GM18517 (cell line): Measurements from ENCODE around the gene BRCA2.
"Not testable (repeated sequence)": the region's sequence is repeated elsewhere in the genome, so short reads cannot be mapped to it uniquely, and the experiment has no call there.

Experiments
- ATAC-seq: cut with Tn5 transposase; IDR thresholded peaks from one replicate; pipeline ENCODE4 v1.9.1; 2021; ENCODE audit warnings: mild to moderate bottlenecking, moderate library complexity; ENCODE audit not compliant: unreplicated experiment

BRCA2 gene

DNA sequence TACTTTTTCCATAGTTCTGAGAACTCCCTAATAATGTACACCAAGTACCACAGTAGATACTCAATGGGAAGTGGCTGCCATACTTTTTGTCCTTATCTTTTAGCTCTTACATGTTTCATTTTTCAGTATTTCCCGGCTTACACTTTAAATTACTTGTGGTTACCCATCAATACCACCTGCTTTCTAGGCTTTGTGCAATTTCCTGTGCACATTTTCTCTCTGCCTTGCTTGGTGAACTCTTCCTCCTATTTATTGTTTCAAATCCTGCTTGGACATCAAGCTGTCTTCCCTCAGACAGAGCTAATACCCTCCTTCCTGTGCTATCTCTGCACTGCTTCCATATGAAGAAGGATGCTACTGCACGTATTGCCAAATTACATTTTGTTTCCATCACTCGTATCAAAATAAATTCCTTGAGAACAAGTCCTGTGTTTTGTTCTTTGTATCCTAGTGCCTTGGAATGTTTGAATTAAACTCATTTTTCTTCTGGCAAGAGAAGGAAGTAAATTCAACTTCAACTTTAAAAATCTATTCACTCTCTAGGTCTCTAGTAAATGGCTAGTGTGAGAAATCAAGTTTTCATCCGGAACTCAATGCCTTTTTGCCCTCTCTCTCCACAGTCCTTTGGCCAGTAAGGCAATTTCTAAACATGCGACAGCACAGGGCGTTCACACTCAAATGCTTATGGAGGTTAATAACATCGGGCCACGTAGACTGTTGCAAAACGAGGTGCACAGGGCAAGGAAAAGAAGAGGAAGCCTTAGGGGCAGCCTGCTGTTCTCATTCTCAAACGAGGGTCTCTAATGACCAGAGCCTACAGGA lies 5.8 kb upstream of the BRCA2 start:
- ATAC-seq: peak; percentile 21

DNA sequence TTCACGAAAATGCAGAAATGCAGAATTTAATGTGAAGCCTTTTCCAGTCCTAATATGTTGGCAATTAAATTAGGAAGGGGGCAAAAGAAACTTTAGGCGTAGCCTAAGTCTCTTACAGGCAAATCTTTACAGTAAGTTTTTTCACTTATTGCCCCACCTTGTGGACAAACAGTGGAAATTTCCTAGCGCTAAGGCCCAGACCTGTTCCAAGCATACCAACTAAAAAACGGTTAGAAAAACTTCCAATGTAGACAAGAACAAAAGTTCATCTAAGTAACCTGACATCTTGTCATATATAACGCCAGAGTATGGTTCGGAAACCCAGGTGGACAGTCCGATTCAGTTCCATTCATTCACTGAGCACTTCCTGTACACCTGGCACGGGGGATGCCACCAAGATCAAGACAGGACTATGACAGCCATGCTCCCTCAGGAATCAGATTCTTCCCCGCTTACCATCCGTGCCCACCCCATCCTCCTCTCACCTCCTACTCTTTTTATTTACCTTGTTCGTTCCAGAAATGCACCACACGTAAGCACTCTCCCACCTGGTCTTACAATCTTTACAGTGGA lies 5.1 kb upstream of the BRCA2 start:
- peak; percentile 68 for ATAC-seq

DNA sequence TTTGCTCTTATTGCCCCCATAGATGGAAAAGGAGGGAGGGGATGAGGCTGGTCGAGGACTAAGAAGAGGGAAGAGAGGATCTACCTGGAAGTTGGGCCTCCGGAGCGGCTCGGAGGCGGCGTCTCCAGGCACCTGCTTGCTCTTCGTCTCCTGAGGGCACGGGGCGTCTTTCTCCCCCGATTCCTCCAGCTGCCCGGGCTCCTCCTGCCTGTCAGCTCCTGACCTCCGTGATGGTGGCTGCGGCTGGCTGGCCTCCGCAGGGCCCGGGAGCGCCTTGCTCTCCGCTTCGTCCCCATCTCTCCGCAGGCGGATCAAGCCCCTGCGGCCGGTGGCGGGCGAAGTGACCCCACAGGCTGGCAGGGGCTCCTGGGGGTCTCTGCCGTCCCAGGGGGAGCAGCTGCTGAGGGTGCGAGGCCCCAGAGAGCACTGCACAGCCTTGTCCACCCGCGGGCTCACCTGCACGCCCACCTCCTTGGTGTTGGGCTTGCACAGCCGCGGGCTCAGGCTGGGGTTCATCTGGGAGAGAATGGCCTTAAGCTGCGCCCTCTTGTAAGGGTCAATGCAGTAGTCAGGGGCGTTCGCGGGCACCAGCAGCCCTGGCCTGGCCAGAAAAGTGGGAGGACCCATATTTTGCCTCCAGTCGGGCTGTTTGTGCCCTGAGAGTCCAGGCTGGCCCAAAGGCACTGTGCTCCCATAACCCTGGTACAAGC lies 4.0 kb upstream of the BRCA2 start:
- no peak for ATAC-seq

DNA sequence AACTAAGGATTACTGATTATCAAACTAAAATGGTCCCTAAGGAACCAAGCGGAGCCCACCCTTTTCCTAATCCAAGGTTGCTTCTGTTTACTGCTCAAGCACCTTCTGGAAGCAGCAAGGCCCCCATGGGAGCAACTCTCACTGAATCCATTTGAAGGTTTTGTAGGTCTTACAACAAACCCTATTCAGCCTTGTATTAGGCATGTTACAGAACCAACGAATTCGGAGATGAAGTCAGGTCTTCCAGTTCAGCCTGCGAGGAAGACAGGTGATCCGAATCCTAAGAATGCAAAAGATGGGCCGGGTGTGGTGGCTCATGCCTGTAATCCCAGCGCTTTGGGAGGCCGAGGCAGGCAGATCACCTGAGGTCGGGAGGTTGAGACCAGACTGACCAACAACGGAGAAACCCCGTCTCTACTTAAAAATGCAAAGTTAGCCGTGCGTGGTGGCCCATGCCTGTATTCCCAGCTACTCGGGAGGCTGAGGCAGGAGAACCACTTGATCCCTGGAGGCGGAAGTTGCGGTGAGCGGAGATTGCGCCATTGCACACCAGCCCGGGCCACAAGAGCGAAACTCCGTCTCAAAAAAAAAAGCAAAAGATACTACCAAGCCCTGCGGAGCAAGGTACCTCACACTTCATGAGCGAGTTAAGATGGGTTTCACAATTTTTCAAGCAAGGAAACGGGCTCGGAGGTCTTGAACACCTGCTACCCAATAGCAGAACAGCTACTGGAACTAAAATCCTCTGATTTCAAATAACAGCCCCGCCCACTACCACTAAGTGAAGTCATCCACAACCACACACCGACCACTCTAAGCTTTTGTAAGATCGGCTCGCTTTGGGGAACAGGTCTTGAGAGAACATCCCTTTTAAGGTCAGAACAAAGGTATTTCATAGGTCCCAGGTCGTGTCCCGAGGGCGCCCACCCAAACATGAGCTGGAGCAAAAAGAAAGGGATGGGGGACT lies 754 bp upstream of the BRCA2 start:
- ATAC-seq: peak; percentile 20

DNA sequence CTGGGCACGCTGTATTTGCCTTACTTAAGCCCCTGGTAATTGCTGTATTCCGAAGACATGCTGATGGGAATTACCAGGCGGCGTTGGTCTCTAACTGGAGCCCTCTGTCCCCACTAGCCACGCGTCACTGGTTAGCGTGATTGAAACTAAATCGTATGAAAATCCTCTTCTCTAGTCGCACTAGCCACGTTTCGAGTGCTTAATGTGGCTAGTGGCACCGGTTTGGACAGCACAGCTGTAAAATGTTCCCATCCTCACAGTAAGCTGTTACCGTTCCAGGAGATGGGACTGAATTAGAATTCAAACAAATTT lies 676 bp downstream of the BRCA2 start:
- ATAC-seq: peak; percentile 65

DNA sequence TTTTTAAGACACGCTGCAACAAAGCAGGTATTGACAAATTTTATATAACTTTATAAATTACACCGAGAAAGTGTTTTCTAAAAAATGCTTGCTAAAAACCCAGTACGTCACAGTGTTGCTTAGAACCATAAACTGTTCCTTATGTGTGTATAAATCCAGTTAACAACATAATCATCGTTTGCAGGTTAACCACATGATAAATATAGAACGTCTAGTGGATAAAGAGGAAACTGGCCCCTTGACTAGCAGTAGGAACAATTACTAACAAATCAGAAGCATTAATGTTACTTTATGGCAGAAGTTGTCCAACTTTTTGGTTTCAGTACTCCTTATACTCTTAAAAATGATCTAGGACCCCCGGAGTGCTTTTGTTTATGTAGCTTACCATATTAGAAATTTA lies 1.2 kb downstream of the BRCA2 start:
- ATAC-seq: no peak

DNA sequence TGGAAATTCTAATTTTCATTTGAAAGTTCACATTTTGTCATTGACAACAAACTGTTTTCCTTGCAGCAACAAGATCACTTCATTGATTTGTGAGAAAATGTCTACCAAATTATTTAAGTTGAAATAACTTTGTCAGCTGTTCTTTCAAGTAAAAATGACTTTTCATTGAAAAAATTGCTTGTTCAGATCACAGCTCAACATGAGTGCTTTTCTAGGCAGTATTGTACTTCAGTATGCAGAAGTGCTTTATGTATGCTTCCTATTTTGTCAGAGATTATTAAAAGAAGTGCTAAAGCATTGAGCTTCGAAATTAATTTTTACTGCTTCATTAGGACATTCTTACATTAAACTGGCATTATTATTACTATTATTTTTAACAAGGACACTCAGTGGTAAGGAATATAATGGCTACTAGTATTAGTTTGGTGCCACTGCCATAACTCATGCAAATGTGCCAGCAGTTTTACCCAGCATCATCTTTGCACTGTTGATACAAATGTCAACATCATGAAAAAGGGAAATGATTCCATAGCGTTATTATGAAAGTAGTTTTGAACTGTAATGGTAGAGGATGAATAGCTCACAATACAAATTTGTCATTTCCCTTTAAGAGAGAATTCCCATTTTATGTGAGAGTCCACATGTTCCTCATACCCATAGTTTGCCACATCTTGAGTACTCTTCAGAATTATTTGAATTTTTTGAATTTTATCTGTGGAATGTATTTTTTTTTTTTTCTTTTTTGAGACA lies 2.6 kb downstream of the BRCA2 start:
- no peak for ATAC-seq

DNA sequence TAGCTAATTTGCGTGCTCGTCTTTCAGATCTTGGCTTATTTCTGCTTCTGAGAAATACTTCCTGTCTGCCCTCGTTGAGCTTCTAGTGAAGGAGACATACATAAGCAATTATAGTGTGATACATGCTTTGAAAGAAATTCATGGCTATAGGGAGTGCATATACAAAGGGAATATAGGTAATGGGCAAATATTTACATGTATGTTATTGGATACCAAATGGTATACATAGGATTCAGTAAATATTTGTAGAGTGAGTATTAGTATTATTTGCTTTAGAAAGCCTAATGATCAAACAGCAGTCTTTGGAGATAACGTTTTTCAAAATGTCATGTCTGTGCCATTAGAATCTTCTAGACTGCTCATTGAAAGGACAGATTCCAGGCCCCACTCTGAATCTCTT lies 5.2 kb downstream of the BRCA2 start:
- ATAC-seq: no peak

DNA sequence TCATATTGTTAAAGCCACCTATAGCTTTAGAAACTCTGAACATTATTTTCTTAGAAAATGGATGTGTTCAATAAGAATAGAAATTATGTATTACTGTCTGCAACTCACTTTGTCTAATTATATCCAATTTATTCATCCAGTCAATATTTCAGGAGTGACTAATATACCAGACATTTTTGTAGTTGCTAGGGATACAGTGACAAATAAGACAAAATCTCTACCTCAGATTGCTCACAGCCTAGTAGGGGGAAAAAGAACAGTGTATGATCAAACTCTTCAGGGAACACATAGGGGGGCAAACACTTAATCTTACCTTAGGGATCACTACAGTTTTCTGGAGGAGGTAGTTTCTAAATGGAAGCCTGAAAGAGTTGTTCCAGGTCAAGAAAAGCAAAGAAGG lies 8.6 kb downstream of the BRCA2 start:
- ATAC-seq: no peak

DNA sequence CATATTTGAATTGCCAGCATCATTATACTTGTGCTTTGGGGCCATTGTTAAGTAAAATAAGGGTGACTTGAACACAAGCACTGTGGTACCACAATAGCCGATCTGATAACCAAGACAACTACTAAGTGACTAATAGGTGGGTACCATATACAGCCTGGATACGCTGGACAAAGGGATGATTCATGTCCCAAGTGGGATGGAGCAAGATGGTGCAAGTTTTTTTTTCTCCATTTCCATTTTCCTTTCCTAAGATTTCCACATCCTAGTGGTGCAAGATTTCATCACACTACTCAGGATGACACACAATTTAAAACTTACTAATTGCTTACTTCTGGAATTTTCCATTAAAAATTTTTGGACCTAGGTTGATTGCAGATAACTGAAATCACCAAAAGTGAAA lies 15.1 kb downstream of the BRCA2 start:
- ATAC-seq: no peak

DNA sequence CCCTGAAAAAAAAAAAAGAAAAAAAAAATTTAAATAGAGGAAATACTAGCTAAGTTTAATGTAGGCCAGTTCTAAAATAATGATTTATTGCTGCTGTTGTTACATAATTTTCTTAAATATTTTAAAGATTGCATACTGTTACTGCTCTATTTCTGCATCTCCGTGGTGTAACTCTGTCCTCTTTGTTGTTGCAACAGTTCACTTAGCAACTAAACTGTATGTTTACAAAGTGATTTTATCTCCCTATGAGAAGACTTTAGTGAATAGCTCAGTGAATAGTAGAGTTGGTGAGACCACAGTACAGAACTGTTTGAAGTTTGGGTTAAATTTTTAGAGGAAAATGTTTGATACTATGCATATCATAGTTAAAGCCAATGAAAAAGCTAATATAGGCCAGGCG lies 19.4 kb downstream of the BRCA2 start:
- ATAC-seq: no peak

DNA sequence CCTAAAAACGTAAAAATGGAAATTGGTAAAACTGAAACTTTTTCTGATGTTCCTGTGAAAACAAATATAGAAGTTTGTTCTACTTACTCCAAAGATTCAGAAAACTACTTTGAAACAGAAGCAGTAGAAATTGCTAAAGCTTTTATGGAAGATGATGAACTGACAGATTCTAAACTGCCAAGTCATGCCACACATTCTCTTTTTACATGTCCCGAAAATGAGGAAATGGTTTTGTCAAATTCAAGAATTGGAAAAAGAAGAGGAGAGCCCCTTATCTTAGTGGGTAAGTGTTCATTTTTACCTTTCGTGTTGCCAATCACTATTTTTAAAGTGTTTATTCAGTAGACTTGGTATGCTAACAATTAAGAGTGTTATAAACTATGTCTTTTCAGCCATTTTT lies 25.6 kb downstream of the BRCA2 start:
- ATAC-seq: no peak

DNA sequence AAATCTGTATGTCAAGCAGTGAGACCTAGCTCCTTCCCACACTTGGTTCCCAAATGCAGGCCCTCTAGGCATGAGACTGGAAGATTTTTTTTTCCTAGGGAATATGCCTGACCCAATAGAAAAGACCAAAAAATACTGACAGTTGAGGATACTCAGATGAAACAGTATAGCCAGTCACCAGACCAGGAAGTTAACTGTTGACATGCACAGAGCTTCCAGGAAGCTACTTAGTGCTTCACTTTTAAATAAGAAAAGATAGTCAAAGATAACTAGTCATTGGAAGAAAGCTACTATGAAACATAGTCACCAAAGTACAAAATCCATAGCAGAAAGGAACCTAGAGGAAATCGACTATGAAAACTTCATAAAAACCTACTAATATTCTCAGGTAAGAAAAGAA lies 32.3 kb downstream of the BRCA2 start:
- no peak for ATAC-seq

DNA sequence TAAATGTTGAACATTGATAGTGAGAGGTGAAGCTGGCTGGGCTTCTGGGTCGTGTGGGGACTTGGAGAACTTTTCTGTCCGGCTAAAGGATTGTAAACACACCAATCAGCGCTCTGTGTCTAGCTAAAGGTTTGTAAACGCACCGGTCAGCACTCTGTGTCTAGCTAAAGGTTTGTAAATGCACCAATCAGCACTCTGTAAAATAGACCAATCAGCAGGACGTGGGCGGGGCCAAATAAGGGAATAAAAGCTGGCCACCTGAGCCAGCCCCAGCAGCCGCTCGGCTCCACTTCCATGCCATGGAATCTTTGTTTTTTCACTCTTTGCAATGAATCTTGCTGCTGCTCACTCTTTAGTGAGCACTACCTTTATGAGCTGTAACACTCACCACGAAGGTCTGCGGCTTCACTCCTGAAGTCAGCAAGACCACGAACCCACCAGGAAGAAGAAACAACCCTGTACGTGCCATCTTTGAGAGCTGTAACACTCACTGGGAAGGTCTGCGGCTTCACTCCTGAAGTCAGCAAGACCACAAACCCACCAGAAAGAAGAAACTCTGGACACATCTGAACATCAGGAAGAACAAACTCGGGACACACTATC lies 35.6 kb downstream of the BRCA2 start:
- ATAC-seq: not testable (repeated sequence)

DNA sequence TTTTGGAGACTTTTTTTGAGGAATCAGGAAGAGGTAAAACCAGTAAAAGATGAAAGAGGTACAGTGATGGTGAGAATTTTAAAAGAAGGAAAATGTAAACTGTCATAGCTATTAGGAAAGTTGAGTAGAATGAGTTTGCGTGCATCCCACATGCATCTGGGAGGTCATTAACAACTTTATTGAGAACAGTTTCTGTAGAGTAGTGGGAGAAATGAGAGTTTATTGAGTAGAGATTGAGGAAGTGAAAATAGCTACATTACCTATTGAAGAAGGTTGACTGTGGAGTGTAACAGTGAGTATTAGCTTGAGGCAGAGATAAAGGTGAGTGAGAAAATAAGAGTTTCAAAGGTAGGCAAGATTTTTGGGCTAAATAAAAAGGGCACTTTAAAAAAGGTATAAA lies 38.7 kb downstream of the BRCA2 start:
- ATAC-seq: no peak

DNA sequence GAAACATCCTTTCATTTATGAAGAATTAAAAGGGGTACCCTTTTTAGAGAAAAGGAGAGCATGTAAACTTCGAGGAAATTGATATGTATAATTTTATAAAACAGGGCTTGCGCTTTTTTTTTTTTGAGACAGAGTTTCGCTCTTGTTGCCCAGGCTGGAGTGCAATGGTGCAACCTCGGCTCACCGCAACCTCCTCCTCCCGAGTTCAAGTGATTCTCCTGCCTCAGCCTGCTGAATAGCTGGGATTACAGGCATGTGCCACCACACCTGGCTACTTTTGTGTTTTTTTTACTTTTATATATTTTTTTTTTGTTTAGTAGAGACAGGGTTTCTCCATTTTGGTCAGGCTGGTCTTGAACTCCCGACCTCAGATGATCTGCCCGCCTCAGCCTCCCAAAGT lies 40.6 kb downstream of the BRCA2 start:
- not testable (repeated sequence) for ATAC-seq

DNA sequence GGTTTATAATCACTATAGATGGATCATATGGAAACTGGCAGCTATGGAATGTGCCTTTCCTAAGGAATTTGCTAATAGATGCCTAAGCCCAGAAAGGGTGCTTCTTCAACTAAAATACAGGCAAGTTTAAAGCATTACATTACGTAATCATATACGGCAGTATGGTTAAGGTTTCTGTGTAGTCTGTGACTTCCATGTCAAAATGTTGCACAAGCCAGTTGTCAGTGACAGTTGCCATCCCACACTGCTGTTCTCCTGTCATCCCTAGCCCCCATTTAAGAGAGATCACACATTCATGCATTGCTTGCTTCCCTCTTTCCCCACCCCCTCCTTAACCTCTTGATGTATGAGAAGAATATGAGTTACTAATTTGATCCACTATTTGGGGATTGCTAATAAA lies 47.3 kb downstream of the BRCA2 start:
- no peak for ATAC-seq

DNA sequence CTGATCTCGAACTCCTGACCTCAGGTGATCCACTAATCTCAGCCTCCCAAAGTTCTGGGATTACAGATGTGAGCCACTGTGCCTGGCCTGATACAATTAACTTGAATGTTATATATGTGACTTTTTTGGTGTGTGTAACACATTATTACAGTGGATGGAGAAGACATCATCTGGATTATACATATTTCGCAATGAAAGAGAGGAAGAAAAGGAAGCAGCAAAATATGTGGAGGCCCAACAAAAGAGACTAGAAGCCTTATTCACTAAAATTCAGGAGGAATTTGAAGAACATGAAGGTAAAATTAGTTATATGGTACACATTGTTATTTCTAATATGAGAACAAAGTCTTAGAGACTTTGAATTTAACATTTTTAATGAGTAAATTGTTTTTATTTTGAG lies 55.5 kb downstream of the BRCA2 start:
- no peak for ATAC-seq

DNA sequence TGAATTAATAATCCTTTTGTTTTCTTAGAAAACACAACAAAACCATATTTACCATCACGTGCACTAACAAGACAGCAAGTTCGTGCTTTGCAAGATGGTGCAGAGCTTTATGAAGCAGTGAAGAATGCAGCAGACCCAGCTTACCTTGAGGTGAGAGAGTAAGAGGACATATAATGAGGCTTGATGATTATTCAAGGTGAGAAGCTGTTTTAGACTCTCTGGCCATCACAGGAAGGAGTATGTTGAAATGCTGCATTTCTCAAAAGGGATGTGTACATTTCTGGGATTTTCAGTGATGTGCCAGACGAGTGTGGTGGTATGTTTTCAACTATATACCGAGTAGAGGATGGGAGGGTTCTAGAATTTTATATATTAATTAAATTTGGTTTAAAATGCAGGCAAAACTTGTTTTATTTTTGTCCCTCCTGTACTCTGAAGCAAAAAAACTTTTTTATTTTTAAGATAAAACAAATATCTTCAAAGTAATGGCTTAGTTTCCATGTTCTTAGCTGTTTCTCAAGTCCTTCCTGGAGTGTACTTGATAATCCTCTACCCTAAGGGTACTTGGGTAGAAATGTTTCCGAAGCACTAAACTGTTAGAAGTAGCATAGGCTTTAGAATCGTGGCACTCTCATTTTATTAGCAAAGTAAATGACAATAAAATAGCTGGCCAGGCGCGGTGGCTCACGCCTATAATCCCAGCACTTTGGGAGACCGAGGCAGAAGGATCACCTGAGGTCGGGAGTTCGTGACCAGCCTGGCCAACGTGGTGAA lies 61.5 kb downstream of the BRCA2 start:
- ATAC-seq: no peak
